K562 (cell line): ENCODE measurements around the gene EGF. TPM values are rescaled to one million over a fixed set of nuclear protein-coding genes. Genes with fewer than 3 reads are reported as not detected.

Experiments used
- ARNT ChIP-seq, 2 experiments: fragments of 450-650 bp; IDR thresholded peaks; 2 replicates each; pipeline ENCODE4 v1.6.1; 2016; ENCODE audit warnings: mild to moderate bottlenecking in 1 of 2
- CEBPB ChIP-seq: fragments of 450-650 bp; IDR thresholded peaks from 2 replicates; pipeline ENCODE4 v1.6.1; 2016; ENCODE audit warnings: missing genetic modification characterization, missing compliant biosample characterization
- CHD1 ChIP-seq: fragments of 200-600 bp; sonication (generic); IDR thresholded peaks from one replicate; pipeline ENCODE4 v1.6.1; 2012; ENCODE audit warnings: mild to moderate bottlenecking, moderate library complexity, low read length, inconsistent platforms
- GABPA ChIP-seq: fragments of 200-800 bp; sonication (Bioruptor generic); conservative IDR thresholded peaks from 2 replicates; pipeline ENCODE4 v1.6.1; 2016; ENCODE audit warnings: low read depth, missing genetic modification characterization, missing compliant biosample characterization
- HDAC3 ChIP-seq: fragments of 450-650 bp; IDR thresholded peaks from 2 replicates; pipeline ENCODE4 v1.6.1; 2018; ENCODE audit warnings: borderline replicate concordance, mild to moderate bottlenecking, moderate library complexity; ENCODE audit not compliant: partially characterized antibody
- RB1 ChIP-seq: fragments of 450-650 bp; IDR thresholded peaks from 2 replicates; pipeline ENCODE4 v1.6.1; 2017; ENCODE audit warnings: low read depth, mild to moderate bottlenecking
- SIRT6 ChIP-seq: IDR thresholded peaks from one replicate; pipeline ENCODE4 v1.6.1; 2012; ENCODE audit warnings: low read depth, mild to moderate bottlenecking, control low read depth, inconsistent platforms, low read length, moderate library complexity
- SMAD4 ChIP-seq: fragments of 250-450 bp; sonication (Bioruptor Pico); conservative IDR thresholded peaks from 2 replicates; pipeline ENCODE4 v1.8.0; 2021; ENCODE audit warnings: inconsistent platforms, mild to moderate bottlenecking, moderate library complexity
- ZKSCAN1 ChIP-seq: fragments of 150-350 bp; IDR thresholded peaks from 2 replicates; pipeline ENCODE4 v1.6.1; 2016; ENCODE audit warnings: low read depth, low read length
- ZKSCAN3 ChIP-seq: fragments of 250-450 bp; sonication (Bioruptor Pico); IDR thresholded peaks from 2 replicates; pipeline ENCODE4 v1.4.0; 2020
- ZNF583 ChIP-seq: fragments of 250-450 bp; sonication (Bioruptor Pico); IDR thresholded peaks from 2 replicates; pipeline ENCODE4 v1.4.0; 2020
- ZNF717 ChIP-seq: fragments of 250-450 bp; sonication (Bioruptor Pico); IDR thresholded peaks from 2 replicates; pipeline ENCODE4 v1.5.0; 2021
- polyA plus RNA-seq, 8 experiments: library from polyadenylated mRNA; depleted of rRNA in 4 of 8; stranded (reverse) in 5 of 8; unstranded in 3 of 8; fragments of >200 nt; fragmentation: Nextera tagmentation in 2 of 8; fragmentation: Illumina TruSeq in 1 of 8; extraction: Ambion mirVana in 2 of 8; extraction: Trizol in 1 of 8; gene quantifications; 2 replicates each; pipeline versions ENCODE4 v1.2.1 to v1.2.3, GENCODE V29; 2011 to 2014; ENCODE audit warnings: inconsistent platforms in 1 of 8, missing spikeins in 1 of 8
- total RNA-seq, 7 experiments: library from RNA; depleted of rRNA in 6 of 7; stranded (reverse); fragments of >200 nt in 6 of 7; fragmentation: Illumina TruSeq in 2 of 7; extraction: Trizol in 2 of 7; gene quantifications; 2 replicates each; pipeline versions ENCODE4 v1.2.1 to v1.2.3, GENCODE V29; 2011 to 2021; ENCODE audit warnings: low replicate concordance in 1 of 7
- TF ChIP-seq, protein P1 (sequence below): fragments of 250-450 bp; sonication (Bioruptor Pico); IDR thresholded peaks from 2 replicates; pipeline ENCODE4 v1.8.0; 2021; ENCODE audit warnings: borderline replicate concordance, mild to moderate bottlenecking, moderate library complexity; ENCODE audit not compliant: poor library complexity, severe bottlenecking
- TF ChIP-seq, protein P2 (sequence below): fragments of 450-650 bp; IDR thresholded peaks from 2 replicates; pipeline ENCODE4 v1.6.1; 2017; ENCODE audit warnings: mild to moderate bottlenecking, moderate library complexity
- TF ChIP-seq, protein P3 (sequence below): fragments of 250-450 bp; sonication (Bioruptor Pico); IDR thresholded peaks from 2 replicates; pipeline ENCODE4 v1.5.1; 2021; ENCODE audit warnings: mild to moderate bottlenecking

EGF gene
- total and polyA plus RNA-seq, 9 of the 15 experiments (the other 6 are each of a cell fraction or from before 2014, with no cell fraction given) = 0.32 to 3.1 (median 1.3) TPM

DNA sequence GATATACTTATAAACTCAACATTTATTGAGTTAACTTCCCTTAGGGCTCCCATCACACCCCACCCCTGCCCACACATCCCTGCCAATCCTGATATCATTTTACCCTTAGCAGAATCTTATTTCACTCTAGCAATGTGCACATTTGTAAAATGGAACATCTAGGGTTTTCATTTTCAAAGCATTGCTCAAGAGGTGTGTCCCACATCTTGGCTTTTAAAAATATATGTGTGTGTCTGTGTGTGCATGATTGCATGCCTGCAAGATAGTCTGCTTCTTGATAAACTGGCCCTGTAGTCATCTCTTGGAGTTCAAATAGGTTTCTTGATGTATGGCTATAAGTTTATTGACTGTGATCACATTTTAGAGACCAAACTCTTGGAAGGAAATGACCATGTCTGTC, 26.4 kb upstream of the EGF start (continued):
- TF ChIP-seq, protein P1, sequence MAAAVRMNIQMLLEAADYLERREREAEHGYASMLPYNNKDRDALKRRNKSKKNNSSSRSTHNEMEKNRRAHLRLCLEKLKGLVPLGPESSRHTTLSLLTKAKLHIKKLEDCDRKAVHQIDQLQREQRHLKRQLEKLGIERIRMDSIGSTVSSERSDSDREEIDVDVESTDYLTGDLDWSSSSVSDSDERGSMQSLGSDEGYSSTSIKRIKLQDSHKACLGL (CRISPR knock-in tag) = no peak
- TF ChIP-seq GABPA (tag) (no peak), HDAC3 (no peak), SIRT6 (no peak), SMAD4 (CRISPR knock-in tag) (0 out of 2 replicates have a peak, but pooled peaks have one; percentile 10), ZKSCAN1 (no peak), ZNF583 (no peak), CHD1 (no peak), ARNT (IDR thresholded peaks at IDR 0.05) (no peak), ZNF717 (CRISPR knock-in tag) (no peak), RB1 (no peak), CEBPB (tag) (0 out of 2 replicates have a peak, but pooled peaks have one; percentile 30), ZKSCAN3 (CRISPR knock-in tag) (no peak)
- TF ChIP-seq, protein P2, sequence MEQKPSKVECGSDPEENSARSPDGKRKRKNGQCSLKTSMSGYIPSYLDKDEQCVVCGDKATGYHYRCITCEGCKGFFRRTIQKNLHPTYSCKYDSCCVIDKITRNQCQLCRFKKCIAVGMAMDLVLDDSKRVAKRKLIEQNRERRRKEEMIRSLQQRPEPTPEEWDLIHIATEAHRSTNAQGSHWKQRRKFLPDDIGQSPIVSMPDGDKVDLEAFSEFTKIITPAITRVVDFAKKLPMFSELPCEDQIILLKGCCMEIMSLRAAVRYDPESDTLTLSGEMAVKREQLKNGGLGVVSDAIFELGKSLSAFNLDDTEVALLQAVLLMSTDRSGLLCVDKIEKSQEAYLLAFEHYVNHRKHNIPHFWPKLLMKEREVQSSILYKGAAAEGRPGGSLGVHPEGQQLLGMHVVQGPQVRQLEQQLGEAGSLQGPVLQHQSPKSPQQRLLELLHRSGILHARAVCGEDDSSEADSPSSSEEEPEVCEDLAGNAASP = no peak
- TF ChIP-seq, protein P3, sequence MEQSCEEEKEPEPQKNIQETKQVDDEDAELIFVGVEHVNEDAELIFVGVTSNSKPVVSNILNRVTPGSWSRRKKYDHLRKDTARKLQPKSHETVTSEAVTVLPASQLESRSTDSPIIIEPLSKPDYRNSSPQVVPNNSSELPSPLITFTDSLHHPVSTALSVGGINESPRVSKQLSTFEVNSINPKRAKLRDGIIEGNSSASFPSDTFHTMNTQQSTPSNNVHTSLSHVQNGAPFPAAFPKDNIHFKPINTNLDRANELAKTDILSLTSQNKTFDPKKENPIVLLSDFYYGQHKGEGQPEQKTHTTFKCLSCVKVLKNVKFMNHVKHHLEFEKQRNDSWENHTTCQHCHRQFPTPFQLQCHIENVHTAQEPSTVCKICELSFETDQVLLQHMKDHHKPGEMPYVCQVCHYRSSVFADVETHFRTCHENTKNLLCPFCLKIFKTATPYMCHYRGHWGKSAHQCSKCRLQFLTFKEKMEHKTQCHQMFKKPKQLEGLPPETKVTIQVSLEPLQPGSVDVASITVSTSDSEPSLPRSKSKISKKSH (CRISPR knock-in tag) = no peak
